Activated CD4-positive, alpha-beta T cell treated with anti-CD3 and anti-CD28 coated beads, Interleukin-2, Interleukin-6, amounts not matched to agents 100 ng/mL and 50 ng/mL, durations not matched to agents 16 hours and 8 hours (primary cell): ENCODE data around the gene ATP2C2.
"Not testable (repeated sequence)": the region's sequence is repeated elsewhere in the genome, so short reads cannot be mapped to it uniquely, and the experiment has no call there.

ENCODE experiments used
- DNase-seq: peaks from one replicate; pipeline ENCODE4 v3.0.0-alpha.2; 2020

Gene ATP2C2, protein sequence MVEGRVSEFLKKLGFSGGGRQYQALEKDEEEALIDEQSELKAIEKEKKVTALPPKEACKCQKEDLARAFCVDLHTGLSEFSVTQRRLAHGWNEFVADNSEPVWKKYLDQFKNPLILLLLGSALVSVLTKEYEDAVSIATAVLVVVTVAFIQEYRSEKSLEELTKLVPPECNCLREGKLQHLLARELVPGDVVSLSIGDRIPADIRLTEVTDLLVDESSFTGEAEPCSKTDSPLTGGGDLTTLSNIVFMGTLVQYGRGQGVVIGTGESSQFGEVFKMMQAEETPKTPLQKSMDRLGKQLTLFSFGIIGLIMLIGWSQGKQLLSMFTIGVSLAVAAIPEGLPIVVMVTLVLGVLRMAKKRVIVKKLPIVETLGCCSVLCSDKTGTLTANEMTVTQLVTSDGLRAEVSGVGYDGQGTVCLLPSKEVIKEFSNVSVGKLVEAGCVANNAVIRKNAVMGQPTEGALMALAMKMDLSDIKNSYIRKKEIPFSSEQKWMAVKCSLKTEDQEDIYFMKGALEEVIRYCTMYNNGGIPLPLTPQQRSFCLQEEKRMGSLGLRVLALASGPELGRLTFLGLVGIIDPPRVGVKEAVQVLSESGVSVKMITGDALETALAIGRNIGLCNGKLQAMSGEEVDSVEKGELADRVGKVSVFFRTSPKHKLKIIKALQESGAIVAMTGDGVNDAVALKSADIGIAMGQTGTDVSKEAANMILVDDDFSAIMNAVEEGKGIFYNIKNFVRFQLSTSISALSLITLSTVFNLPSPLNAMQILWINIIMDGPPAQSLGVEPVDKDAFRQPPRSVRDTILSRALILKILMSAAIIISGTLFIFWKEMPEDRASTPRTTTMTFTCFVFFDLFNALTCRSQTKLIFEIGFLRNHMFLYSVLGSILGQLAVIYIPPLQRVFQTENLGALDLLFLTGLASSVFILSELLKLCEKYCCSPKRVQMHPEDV

DNA sequence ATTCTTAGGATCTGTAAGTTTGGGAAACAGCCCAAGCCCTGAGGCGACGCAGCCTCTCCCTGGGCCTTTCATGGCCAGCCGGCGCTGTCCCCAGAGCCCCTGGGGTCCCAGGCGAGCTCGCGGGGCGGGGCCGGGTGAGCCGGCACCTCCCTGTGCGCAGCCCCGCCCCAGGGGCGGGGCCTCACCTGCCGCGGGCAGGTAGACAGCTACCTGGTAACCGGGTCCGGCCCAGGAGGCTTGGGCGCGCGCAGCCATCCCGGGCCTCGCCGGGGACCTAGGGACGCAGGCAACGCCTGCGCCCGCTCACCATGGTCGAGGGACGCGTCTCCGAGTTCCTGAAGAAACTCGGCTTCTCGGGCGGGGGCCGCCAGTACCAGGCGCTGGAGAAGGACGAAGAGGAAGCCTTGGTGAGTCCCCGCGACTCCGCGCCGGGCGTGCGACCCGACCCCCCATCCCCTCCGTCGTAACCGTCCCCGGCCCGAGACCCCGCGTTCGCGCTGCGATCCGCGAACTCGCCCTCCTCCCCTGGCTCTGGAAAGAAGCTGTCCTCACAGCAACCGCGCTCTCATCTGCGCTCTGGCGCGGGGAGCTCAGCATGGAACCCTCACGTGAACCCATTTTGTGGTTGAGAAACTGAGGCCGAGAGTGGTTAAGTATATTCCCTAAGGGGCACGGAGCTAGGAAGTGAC, at the start of gene ATP2C2:
Gene ATP2C2, plus strand, starts transcription at position 231 of the 689 bp plus-strand sequence. Its CDS starts 78 bp downstream, at position 309.
- no peak for DNase-seq

DNA sequence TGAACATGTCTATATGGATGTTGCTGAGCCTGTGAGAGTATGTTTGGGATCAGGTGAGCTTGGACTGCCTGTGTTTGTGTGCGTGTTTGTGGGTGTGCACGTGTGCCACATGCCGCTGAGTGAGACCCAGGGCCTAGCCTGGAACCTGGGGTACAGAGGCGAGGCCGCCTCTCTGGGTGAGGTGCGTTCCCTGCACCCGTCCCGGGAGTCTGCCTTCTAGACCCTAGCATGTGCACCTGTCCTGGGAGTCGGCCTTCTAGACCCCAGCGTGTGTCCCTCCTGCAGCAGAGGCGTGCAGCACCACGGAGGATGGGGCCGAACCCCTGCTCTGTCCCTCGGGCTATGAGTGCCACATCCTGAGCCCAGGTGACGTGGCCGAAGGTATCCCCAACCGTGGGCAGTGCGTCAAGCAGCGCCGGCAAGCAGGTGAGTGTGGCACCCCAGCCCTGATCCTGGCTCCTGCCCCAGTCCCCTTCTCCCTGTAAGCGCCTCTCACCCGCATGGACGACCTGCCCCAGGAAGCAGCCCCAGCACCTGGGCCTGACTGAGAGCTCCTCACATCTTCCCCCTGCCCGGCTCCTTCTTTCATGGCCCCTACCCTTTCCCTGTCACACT, 49.1 kb upstream of the ATP2C2 start:
- no peak for DNase-seq

DNA sequence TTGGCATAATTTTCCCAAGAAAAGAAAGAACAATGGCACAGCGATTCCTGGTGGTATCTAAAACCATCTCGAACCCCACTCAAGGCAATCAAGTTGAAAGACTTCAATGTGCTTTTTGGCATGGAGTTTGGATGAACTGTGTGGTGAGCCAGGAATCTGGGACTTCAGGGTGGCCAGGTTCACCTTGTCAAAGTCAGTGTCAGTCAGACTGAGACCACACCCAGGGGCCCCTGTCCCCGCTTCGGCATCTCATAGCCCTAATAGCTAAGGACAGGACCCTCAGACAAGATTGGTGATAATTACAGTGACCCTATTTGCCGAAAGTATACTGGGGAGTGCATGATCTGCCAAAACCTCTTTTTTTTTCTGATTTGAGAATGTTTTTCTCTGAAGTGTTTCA, 47.8 kb upstream of the ATP2C2 start:
- no peak for DNase-seq

DNA sequence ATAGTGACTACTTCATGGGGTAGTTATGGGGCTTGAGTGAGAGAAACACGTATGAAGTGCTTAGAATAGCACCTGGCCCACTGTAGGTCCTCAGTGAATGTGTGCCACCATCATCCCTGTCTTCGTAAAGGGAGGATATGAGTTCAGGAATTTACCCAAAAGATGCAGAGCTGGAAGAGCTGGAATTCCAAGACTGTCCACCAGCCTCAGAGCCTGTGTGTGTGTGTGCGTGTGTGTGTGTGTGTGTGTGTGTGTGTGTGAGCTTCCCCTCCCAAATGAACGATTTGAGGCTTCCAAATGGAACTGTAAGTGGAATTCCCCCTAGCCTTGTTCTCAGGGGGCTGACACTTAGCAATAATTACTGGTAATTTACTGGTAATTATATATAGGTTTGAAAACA, 46.4 kb upstream of the ATP2C2 start:
- DNase-seq, result no peak

DNA sequence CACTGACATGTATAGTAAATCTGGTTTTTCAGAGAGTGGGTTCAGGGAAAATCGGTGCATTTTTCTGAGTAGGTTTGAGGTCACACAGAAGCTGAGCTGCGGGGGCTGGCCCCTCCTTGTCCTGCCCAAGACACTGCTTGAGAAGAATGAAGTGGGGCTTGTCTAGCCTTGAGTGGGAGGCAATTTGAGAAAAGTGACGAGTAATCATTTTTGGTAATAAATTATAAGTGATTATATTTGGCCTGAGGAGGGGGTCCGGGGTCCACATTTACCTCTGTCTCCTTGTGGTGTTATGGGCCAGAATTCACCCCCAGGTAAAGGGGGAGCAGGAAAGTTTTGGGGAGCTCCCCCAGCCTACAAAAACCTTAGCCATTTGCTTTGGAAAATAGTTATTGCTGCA, 45.6 kb upstream of the ATP2C2 start:
- DNase-seq, result no peak

DNA sequence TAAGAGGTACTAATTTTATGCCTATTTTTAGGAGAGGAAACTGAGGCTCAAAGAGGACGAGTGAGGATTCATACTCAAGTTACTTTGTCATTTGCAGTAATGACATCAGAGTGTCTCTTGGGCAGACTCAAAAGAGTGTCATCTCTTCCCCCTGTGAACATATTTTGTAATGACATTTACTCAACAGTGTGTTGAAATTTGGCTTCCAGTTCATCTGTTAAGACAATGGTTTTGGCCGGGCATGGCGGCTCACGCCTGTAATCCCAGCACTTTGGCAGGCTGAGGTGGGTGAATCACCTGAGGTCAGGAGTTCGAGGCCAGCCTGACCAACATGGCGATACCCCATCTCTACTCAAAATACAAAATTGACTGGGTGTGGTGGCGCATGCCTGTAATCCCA, 44.7 kb upstream of the ATP2C2 start:
- DNase-seq, result no peak

DNA sequence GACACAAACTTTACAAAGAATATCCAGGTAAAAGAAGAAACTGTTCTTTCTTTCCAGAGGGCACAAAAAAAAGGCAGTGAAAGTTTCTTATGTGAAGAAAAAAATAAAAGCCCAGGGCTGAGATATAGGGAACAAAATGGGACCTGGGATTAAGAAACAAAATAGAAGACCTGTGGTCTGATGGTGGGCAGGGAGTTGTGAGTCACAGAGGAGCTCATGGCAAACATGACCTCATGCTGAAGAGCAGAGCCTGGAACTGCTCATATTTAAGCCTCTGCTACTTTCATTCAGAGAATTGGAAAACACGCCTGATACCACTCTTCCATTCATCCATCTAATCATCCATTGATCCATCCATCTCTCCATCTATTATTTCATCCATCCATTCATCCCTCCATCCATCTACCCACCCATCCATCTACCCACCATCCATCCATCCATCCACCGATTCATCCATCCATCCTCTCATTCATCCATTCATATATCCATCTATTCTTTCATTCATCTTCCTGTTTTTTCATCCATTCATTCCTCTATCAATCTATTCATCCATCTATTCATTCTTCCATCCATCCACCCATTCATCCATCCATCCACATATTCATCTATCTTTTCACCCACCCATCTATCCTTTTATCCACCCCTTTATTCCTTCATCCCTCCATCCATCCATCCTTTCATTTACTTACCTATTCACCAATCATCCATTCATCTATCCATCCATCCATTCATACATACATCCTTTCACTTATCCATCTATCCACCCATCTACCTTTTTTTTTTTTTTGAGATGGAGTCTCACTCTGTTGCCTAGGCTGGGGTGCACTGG, 43.7 kb upstream of the ATP2C2 start:
- DNase-seq, result no peak

DNA sequence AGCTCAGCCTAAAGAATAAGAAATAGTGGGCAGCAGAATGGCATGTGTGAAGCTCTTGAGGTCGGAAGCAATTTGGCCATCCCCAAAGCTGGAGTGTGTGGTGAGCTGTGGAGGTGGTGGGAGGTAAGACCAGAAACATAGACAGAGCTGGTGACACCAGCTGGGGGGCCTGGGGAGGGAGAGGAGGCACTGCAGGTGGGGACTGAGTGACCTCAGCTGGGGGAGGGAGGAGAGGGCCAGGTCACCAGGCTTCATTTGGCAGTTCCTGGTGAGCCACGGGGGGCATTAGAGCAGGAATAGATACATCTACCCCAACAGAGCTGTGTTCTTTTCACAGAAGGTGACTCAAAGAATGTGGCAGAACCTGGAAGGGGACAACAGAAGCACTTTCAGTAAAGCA, 41.8 kb upstream of the ATP2C2 start:
- DNase-seq, result no peak

DNA sequence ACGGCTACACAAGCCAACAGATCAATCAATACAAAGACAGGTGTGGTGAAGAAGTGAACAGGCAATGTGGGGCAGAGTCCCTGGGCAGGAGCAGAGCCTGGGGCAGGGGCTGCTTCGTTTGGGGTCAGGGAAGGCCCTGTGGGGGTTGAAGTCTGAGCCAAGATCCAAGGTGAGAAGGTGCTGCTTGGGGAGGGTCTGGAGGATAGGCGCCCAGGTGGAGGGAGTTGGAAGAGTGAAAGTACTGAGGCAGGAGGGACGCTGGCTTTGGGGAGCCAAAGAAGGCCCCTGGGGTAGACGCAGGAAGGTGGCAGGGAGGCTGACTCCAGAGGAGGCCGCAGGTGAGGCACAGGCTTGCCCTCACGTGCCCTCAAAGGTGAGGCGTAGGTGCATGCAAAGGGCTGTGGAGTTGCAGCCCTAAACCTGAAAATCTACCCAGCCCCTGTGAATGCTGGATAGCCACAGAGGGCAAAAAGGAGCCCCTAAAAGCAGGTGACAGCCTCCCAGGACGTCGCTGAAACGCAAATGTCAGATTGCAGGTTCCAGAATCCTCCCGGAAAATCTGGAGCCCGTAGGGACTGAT, 40.3 kb upstream of the ATP2C2 start:
- no peak for DNase-seq

DNA sequence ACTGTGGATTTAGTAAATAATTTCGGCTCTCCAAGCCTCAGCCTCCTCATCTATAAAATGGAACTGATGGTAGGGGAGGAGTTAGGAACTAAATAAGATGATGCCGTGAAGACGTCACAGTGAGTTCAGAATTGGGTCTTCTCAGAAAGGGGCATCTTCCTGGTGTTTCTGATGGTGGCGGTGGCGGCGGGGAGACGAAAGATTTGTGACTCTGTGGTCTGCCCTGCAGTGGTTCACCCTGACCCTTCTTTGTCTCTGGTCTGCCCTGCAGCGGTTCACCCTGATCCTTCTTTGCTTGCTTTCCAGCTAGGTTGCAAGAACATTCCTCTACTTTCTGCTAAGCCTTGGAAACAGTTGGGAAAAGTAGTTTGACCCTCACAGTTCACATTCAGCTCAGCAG, 39.3 kb upstream of the ATP2C2 start:
- DNase-seq, result no peak

DNA sequence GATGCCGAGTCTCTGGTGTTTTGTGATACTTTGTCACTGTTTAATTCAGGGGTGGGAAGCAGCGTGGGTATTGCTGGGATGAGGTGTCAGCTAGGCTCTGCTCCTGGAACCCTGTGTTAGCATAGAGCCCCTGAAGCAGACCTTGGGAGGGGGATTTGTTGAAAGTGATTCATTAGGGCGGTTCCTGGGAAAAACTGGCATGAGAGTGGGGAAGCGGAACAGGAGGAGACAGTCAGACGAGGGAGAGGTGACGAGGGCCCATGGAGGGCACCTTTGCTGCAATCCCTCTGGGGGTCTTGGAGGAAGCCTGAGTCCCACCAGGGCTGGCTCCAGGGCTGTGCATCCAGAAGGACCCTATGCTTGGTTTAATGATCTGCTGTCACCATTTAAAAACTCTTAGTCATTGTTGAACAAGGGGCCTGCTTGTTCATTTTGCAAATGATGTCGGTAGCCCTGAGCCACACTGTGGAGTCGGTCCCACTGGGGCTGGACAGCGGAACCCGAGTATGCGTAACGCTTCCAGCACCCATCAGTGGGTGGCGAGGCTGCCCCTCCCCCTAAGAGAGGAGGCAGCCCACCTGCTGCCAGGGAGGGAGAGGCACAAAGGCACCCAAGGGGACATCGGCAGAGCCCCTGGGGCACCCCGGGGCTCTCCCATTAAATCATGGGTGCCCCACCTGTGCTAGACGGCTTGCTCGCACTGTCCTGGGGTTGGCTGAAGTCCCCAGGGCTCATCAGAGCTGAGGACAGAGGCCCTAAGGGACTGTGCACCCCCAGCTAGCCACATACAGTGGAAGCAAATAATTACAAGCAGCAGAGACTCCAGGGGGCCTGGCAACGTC, 38.3 kb upstream of the ATP2C2 start:
- no peak for DNase-seq

DNA sequence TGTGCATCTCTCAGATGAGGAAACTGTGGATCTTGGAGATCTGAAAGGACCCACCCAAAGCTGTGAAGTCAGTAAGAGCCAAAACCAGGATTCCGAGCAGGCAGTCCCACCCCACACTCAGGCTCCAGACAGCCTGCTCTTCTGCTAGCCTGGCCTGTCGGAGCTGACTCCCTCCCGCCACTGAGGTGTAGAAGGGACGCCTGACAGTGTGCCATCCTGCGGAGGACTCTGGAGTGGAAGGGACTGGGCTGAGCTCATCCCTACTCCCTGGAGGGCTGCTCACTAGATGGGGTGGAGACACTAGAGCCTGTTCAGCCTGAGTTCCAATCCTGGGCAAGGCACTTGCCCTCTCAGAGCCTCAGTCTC, 37.7 kb upstream of the ATP2C2 start:
- no peak for DNase-seq

DNA sequence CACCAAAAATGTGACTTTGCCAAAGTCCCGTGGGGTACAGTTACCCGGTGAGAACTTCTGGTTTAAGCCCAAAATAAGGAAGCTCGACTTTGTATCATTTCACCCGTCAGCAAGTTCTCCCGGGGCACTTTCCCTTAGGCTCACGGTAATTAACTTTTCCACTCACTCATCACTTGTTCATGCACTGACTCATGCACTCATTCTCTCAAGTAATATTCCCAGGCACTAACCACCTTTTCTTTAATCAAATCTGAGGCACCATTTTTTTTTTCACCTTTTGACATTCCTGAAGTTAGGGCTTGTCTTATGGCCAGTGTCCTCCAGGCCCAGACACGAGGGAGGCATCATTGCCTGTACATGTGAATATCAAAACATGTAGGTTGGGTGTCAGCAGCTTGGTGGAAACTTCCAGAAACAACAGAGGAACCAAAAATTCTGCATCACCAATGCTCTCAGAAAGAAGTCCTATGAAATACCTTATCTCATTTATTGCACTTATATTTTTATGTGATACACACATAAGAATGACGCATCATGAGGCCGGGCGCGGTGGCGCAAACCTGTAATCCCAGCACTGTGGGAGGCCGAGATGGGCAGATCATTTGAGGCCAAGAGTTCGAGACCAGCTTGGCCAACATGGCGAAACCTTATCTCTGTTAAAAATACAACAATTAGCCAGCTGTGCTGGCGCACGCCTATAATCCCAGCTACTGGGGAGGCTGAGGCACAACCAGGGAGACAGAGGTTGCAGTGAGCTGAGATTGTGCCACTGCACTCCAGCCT, 36.1 kb upstream of the ATP2C2 start:
- no peak for DNase-seq

DNA sequence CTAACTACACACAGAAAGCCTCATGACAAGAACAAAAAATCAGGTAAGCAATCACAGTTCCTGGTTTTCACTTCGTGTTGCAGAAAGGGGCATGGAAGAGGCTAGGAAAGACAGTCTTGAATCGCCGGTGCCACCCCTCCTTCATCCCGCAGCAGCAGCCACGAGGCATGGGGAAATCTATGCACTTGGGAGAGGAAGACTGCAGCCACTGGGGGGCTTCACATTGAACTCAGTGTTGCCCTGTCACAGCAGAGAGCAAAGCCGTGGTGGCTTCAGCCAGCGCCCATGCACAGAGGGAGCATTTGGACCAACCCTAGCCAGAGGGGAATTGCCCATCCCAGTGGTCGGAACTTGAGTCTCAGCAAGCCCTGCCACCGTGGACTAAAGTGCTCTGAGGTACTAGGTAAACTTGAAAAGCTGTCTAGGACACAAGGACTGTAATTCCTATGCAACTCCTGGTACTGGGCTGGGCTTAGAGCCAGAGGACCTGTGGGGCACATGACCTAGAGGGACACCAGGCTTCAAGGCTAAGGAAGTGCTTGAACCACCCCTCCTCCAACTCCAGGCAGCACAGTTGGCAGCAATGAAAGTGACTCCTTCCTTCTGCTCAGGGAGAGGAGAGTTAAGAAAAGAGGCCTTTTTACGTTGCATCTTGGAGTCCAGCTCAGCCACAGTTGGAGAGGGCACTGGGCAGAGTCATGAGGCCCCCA, 35.2 kb upstream of the ATP2C2 start:
- DNase-seq, result no peak

DNA sequence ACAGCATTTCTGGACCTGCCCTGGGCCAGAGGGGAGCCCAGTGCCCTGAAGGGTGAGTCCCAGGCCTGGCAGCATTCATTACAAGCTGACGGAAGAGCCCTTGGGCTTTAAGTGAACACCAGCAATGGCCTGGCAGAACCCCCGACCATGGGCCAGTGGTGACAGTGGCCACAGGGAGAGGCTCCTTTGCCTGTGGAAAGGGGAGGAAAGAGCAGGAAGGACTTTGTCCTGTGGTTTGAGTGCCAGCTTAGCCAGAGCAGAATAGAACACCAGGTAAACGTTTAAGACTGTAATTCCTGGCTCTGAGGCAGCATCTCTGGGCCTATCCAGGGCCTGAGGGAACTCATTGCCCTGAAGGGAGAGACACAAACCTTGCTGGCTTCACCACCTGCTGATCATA, 34.3 kb upstream of the ATP2C2 start:
- no peak for DNase-seq

DNA sequence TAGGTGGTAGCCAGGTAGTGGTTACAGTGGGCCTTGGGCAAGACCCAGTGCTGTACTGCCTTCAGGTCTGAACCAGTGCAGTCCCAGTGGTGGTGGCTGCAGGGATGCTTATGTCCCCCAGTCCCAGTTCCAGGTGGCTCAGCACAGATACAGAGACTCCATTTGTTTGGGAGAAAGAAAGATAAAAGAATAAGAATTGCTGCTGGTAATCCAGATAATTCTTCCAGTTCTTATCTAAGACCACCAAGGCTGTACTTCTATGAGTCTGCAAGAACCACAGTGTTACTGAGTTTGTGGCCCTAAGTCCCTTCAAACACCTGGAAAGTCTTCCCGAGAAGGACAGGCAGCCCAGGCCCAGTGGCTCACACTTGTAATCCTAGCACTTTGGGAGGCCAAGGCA, 33.9 kb upstream of the ATP2C2 start:
- no peak for DNase-seq

DNA sequence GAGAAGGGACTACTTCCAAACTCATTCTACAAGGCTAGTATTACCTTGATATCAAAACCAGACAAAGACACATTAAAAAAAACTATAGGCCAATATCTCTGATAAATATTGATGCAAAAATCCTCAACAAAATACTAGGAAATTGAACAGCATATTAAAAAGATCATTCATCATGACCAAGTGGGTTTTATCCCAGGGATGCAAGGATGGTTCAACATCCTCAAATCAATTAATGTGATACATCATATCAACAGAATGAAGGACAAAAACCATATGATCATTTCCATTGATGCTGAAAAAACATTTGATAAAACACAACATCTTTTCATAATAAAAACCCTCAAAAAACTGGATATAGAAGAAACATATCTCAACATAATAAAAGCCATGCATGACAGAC, 31.1 kb upstream of the ATP2C2 start:
- DNase-seq, result not testable (repeated sequence)

DNA sequence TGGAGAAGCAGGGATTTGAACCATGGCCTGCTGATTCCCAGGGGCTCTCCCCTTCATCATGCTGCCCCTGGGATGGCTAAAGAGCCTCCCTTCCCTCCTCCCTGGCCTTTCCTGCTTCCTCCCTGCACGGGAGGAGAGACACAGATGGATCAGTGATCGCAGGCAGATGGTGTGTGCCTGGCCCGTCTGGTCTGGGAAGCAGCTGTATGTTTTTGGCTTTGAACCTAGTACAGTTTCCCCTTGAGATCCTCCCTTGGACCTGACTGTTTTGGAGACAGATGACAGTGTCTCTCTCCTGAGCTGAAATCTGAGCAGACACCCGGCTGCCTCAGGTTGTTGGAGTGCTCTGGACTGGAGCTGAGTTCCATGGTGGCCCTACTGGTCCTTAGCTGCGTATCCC, 29.0 kb upstream of the ATP2C2 start:
- DNase-seq, result no peak

DNA sequence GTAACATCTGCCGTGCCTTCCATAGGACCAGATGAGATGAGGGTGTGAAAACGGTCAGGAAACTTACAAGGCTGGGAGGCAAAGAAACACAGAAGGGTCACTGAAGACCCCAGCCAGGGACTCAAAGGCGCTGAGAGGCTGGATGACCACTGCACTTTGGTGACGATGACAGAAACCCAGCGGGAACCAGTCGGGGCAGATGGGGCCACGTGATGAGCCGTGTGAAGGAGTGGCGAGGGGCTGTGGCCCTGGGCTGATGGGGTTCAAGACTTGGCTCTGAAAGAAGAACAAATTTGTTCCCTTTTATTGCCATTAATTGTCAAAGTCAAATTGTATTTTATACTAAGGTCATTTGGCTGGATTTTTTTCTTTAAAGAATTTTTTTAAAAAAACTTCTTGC, 28.6 kb upstream of the ATP2C2 start:
- no peak for DNase-seq
